ENCODE results near the gene FTCDNL1.

FTCDNL1 gene

DNA sequence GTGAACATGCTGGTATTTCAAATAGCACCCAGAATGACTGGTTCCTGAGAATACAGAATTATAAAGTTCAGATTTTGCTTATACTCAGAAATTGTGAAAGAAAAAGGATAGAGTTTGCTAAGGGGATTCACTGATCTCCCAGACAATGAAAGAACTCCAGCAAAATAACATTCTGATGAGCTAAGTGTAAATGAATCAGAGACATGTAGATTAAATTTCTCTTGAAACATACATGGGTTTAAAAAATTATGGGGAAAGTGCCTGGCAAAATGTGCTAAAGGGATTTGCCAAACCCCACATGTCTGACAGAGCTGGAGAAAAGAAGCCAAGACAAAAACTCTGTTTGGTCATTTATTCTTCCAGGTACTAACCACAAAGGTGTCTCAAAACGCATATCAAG is 116.3 kb downstream of the FTCDNL1 start:
- no peak for DNase-seq (ENCODE audit: low spot score)
- in situ Hi-C loops (cut with MboI; ENCODE audit: low pct_unique_long_range_greater_than_20kb, low sequenced_read_pairs, unreplicated experiment), result loop anchor here (25.0 kb wide), 1 partner anchor 1422 kb away; no protein-coding TSS in a partner anchor
- TF ChIP-seq, protein P1, sequence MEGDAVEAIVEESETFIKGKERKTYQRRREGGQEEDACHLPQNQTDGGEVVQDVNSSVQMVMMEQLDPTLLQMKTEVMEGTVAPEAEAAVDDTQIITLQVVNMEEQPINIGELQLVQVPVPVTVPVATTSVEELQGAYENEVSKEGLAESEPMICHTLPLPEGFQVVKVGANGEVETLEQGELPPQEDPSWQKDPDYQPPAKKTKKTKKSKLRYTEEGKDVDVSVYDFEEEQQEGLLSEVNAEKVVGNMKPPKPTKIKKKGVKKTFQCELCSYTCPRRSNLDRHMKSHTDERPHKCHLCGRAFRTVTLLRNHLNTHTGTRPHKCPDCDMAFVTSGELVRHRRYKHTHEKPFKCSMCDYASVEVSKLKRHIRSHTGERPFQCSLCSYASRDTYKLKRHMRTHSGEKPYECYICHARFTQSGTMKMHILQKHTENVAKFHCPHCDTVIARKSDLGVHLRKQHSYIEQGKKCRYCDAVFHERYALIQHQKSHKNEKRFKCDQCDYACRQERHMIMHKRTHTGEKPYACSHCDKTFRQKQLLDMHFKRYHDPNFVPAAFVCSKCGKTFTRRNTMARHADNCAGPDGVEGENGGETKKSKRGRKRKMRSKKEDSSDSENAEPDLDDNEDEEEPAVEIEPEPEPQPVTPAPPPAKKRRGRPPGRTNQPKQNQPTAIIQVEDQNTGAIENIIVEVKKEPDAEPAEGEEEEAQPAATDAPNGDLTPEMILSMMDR (IDR thresholded peaks at IDR 0.05; ENCODE audit: extremely low read depth, insufficient read depth, missing control alignments), result no peak

DNA sequence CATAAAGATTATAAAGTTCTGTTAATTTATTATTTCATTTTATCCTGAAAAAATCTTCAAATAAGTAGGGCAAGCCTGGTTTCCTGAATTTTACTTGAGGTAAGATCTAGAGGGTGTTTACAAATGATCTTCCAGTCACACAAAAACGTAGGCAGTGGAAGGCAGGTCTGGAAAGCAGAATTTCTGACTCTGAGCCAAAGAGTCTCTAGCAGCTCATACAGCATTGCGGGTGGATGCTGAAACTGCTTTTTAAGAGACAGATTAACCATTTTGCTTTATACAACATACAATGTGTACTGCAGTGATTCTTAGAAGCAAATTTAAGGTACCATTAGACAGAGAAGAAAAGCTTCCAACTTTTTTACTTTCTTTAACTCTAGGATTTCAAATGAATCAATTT is 117.0 kb downstream of the FTCDNL1 start:
- in situ Hi-C loops (cut with MboI; ENCODE audit: low pct_unique_long_range_greater_than_20kb, low sequenced_read_pairs, unreplicated experiment), result loop anchor here (25.0 kb wide), 1 partner anchor 1422 kb away; no protein-coding TSS in a partner anchor
- DNase-seq (ENCODE audit: low spot score), result no peak
- TF ChIP-seq, protein P1 (IDR thresholded peaks at IDR 0.05; ENCODE audit: extremely low read depth, insufficient read depth, missing control alignments), result no peak

DNA sequence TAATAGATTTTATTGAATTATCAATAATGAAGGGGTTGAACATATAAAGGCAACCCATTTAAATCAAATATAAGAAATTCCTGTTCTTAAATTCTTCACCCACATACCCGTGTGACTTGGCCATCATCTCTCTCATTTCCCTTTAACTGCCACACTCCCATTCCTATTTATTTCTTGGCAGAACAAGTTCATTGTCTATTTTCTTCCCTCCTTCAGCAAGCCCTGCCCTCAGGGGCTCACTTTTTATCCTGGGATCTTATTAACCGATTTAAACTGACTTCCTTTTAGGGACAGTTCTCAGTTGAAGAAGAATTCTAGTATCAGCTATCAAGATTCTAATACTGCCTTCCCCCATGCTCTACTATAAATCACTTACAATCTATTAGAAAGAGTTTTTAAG is 123.2 kb downstream of the FTCDNL1 start:
- DNase-seq (ENCODE audit: low spot score), result no peak
- TF ChIP-seq, protein P1 (IDR thresholded peaks at IDR 0.05; ENCODE audit: extremely low read depth, insufficient read depth, missing control alignments), result no peak
- in situ Hi-C loops (cut with MboI; ENCODE audit: low pct_unique_long_range_greater_than_20kb, low sequenced_read_pairs, unreplicated experiment), result loop anchor here (25.0 kb wide), 1 partner anchor 1416 kb away; no protein-coding TSS in a partner anchor

DNA sequence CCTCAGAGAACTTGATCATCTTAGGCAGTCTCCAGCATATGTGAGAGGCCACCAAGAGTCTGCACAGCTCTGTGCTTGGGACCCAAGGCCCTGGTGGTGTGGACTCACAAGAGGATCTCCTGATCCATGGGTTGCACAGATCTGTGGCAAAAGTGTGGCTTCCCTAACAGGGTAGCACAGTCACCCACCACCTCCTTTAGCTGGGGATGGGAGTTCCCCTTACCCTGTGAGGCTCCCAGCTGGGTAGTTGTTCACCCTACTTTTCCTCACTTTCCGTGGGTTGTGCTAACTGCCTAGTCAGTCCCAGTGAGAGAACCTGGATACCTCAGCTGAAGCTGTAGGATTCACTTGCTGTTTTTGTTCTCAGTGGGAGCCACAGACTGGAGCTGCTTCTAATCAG is 123.7 kb downstream of the FTCDNL1 start:
- in situ Hi-C loops (cut with MboI; ENCODE audit: low pct_unique_long_range_greater_than_20kb, low sequenced_read_pairs, unreplicated experiment), result loop anchor here (25.0 kb wide), 1 partner anchor 1415 kb away; no protein-coding TSS in a partner anchor
- DNase-seq (ENCODE audit: low spot score), result no peak
- TF ChIP-seq, protein P1 (IDR thresholded peaks at IDR 0.05; ENCODE audit: extremely low read depth, insufficient read depth, missing control alignments), result no peak

DNA sequence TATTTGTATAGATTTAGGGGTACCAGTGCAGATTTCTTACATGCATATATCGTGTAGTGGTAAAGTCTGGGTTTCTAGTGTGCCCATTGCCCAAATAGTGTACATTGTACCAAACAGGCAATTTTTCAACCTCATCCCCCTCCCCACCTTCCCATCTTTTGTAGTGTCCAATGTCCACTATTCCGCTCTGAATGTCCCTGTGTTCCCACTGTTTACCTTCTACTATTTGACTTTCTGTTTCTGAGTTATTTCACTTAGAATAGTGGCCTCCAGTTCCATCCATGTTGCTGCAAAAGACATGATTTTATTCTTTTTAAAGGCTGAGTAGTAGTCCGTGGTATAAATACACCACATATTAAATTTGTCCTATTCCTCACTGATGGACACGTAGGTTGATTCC is 132.9 kb downstream of the FTCDNL1 start:
- in situ Hi-C loops (cut with MboI; ENCODE audit: low pct_unique_long_range_greater_than_20kb, low sequenced_read_pairs, unreplicated experiment), result no loop called here
- TF ChIP-seq, protein P1 (IDR thresholded peaks at IDR 0.05; ENCODE audit: extremely low read depth, insufficient read depth, missing control alignments), result no peak
- no peak for DNase-seq (ENCODE audit: low spot score)

DNA sequence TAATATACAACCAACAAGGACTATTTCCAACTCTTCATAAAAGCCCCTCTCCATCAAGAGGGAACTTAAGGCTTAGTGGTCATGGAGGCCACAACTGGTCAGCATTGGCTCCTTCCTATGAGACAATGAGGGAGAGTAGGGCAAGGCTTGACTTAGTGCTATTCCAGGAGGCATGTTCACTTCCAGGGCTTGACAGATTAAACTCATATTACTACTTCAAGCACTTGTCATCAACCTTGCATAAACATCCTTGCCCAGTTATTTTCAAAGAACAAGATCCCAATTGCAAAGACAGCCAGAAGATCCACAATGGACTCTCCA is 133.4 kb downstream of the FTCDNL1 start:
- in situ Hi-C loops (cut with MboI; ENCODE audit: low pct_unique_long_range_greater_than_20kb, low sequenced_read_pairs, unreplicated experiment), result no loop called here
- TF ChIP-seq, protein P1 (IDR thresholded peaks at IDR 0.05; ENCODE audit: extremely low read depth, insufficient read depth, missing control alignments), result no peak
- DNase-seq (ENCODE audit: low spot score), result no peak

All from GM13977 (cell line).